KMS-11 (cell line): ENCODE results near the gene LRRC75A.

Source experiments
- H2AFZ ChIP-seq: fragments of 200-600 bp; sonication (generic); 2 replicates; pipeline ENCODE4 v1.6.1; 2016; ENCODE audit warnings: antibody characterized with exemption, mixed run types, low read depth
- H3K27ac ChIP-seq: fragments of 200-600 bp; sonication (generic); 2 replicates; pipeline ENCODE4 v1.6.1; 2016; ENCODE audit warnings: mild to moderate bottlenecking, mixed run types
- H3K27me3 ChIP-seq: fragments of 200-600 bp; sonication (generic); 2 replicates; pipeline ENCODE4 v1.6.1; 2017; ENCODE audit warnings: mild to moderate bottlenecking, low read depth, mixed run types, moderate library complexity; ENCODE audit not compliant: insufficient read depth
- H3K36me3 ChIP-seq: fragments of 200-600 bp; sonication (generic); 2 replicates; pipeline ENCODE4 v1.6.1; 2017; ENCODE audit warnings: mild to moderate bottlenecking, mixed run types; ENCODE audit not compliant: insufficient read depth
- H3K4me1 ChIP-seq: fragments of 200-600 bp; sonication (generic); 2 replicates; pipeline ENCODE4 v1.6.1; 2016; ENCODE audit warnings: mild to moderate bottlenecking, low read depth, mixed run types; ENCODE audit not compliant: poor library complexity, severe bottlenecking
- H3K4me2 ChIP-seq: fragments of 200-600 bp; sonication (generic); 2 replicates; pipeline ENCODE4 v1.7.0; 2016; ENCODE audit warnings: mild to moderate bottlenecking, mixed run types
- H3K4me3 ChIP-seq: fragments of 200-600 bp; sonication (generic); IDR thresholded peaks from 2 replicates; pipeline ENCODE4 v1.6.1; 2017; ENCODE audit warnings: low read depth, low read length, mixed read lengths; ENCODE audit not compliant: insufficient read depth
- H3K79me2 ChIP-seq: fragments of 200-600 bp; sonication (generic); 2 replicates; pipeline ENCODE4 v1.6.1; 2016; ENCODE audit warnings: low read depth, mixed run types; ENCODE audit not compliant: insufficient read depth
- H3K9ac ChIP-seq: fragments of 200-600 bp; sonication (generic); 2 replicates; pipeline ENCODE4 v1.6.1; 2016; ENCODE audit warnings: mild to moderate bottlenecking, mixed run types
- H4K20me1 ChIP-seq: fragments of 200-600 bp; sonication (generic); 2 replicates; pipeline ENCODE4 v1.6.1; 2016; ENCODE audit warnings: mild to moderate bottlenecking, mixed run types; ENCODE audit not compliant: insufficient read depth
- TF ChIP-seq, protein P1 (sequence below): fragments of 200-600 bp; sonication (generic); conservative IDR thresholded peaks from 2 replicates; pipeline ENCODE4 v1.6.1; 2017; ENCODE audit warnings: low read depth, mild to moderate bottlenecking, antibody characterized with exemption, low read length, moderate library complexity, mixed read lengths

The LRRC75A gene

DNA sequence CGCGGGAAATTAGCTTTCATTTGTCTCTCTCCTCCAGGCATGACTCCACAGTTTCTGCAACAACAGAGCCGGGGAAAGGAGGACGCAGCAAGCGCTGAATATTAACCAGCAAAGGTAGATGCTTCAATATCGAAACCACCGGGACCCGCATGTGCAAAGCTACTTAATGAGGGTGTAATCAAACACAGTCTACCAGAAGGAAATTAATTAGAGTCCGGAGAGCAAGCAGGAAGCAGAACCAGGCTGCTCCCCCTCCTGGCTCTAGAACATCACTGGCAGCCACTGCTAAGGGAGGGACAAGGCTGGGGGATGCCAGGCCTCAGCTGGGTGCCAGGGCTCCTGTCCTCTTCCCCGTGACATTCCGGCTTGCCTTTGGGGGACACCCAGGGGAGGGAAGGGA lies 21.7 kb downstream of the LRRC75A start:
- TF ChIP-seq, protein P1, sequence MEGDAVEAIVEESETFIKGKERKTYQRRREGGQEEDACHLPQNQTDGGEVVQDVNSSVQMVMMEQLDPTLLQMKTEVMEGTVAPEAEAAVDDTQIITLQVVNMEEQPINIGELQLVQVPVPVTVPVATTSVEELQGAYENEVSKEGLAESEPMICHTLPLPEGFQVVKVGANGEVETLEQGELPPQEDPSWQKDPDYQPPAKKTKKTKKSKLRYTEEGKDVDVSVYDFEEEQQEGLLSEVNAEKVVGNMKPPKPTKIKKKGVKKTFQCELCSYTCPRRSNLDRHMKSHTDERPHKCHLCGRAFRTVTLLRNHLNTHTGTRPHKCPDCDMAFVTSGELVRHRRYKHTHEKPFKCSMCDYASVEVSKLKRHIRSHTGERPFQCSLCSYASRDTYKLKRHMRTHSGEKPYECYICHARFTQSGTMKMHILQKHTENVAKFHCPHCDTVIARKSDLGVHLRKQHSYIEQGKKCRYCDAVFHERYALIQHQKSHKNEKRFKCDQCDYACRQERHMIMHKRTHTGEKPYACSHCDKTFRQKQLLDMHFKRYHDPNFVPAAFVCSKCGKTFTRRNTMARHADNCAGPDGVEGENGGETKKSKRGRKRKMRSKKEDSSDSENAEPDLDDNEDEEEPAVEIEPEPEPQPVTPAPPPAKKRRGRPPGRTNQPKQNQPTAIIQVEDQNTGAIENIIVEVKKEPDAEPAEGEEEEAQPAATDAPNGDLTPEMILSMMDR: no peak
- Histone ChIP-seq H3K4me3 (no peak overlapping the region), H3K36me3 (no peaks in the 10 kb centered on the region), H3K4me1 (no peaks in the 10 kb centered on the region), H3K27me3 (no peaks in the 10 kb centered on the region), H3K9ac (no peak overlapping the region), H3K79me2 (no peaks in the 10 kb centered on the region), H3K4me2 (no peak overlapping the region), H3K27ac (no peak overlapping the region), H4K20me1 (no peaks in the 10 kb centered on the region), H2AFZ (no peak overlapping the region)

DNA sequence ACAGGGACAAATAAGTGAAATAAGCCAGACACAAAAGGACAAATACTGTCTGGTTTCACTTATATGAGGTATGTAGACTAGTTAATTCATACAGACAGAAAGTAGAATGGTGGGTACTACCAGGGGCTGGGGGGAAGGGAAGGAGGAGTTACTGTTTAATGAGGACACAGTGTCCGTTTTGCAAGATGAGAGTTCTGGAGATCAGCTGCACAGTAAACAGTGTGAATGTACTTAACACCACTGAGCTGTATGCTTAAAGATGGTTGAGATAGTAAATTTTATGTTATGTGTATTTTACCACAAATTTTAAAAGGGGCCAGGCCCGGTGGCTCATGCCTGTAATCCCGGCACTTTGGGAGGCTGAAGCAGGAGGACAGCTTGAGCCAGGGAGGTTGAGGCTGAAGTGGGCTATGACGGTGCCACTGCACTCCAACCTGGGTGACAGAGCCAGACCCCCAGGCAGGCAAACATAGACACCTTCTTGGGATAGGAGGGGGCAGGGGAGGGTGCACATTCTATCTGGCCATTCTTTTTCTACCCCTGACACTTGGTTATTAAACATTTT lies 23.5 kb downstream of the LRRC75A start:
- TF ChIP-seq, protein P1: no peak
- Histone ChIP-seq H3K9ac (no peak overlapping the region), H2AFZ (no peak overlapping the region), H3K27me3 (no peaks in the 10 kb centered on the region), H3K79me2 (no peaks in the 10 kb centered on the region), H3K4me3 (no peak overlapping the region), H4K20me1 (no peaks in the 10 kb centered on the region), H3K4me2 (no peak overlapping the region), H3K36me3 (no peaks in the 10 kb centered on the region), H3K4me1 (no peaks in the 10 kb centered on the region), H3K27ac (no peak overlapping the region)

DNA sequence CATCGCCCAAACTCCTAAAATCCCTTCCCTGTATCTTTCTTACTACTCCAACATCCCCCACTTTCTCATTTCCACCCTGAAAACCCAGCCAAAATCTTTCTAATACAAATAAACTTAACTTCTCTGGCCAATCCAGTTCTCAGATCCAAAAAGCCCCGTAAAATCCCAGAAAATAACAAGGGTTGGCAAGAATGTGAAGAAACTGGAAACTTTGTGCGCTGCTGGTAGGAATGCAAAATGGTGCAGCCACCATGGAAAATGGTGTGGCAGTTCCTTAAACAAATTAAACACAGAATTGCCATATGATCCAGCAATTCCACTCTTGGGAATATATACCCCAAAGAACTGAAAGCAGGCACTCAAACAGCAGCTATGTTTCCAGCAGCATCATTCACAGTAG lies 24.1 kb downstream of the LRRC75A start:
- H3K79me2 ChIP-seq: no peaks in the 10 kb centered on the region
- no peak overlapping the region for H3K27ac ChIP-seq
- no peaks in the 10 kb centered on the region for H4K20me1 ChIP-seq

DNA sequence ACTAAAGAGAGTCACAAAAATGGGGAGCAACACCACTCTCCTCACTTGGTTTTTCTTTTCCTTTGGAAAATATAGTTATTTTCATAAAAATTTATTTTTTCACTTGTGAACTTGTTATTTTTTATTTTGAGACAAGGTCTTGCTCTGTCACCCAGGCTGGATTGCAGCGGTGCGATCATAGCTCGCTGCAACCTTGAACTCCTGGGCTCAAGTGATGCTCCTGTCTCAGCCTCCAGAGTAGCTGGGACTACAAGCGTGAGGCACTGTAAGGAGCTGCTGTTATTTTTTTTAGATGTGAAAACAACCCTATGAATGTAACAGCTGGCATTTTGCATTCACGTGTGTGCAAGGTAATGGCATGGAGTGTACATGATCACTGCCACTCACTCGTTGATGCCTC lies 24.9 kb downstream of the LRRC75A start:
- no peaks in the 10 kb centered on the region for H3K36me3 ChIP-seq
- TF ChIP-seq, protein P1: no peak
- H4K20me1 ChIP-seq: no peaks in the 10 kb centered on the region
- H3K4me3 ChIP-seq: no peak overlapping the region
- H3K4me2 ChIP-seq: no peak overlapping the region
- H3K27ac ChIP-seq: no peak overlapping the region
- H3K4me1 ChIP-seq: no peaks in the 10 kb centered on the region
- no peaks in the 10 kb centered on the region for H3K79me2 ChIP-seq
- H3K27me3 ChIP-seq: no peaks in the 10 kb centered on the region
- no peak overlapping the region for H3K9ac ChIP-seq
- no peak overlapping the region for H2AFZ ChIP-seq

More for the DNA sequence above, 24.1 kb downstream of the LRRC75A start:
- H3K9ac ChIP-seq: no peak overlapping the region
- no peaks in the 10 kb centered on the region for H3K4me1 ChIP-seq
- H3K36me3 ChIP-seq: no peaks in the 10 kb centered on the region
- no peak overlapping the region for H3K4me2 ChIP-seq
- no peaks in the 10 kb centered on the region for H3K27me3 ChIP-seq
- H3K4me3 ChIP-seq: no peak overlapping the region
- no peak overlapping the region for H2AFZ ChIP-seq
- TF ChIP-seq, protein P1: no peak

DNA sequence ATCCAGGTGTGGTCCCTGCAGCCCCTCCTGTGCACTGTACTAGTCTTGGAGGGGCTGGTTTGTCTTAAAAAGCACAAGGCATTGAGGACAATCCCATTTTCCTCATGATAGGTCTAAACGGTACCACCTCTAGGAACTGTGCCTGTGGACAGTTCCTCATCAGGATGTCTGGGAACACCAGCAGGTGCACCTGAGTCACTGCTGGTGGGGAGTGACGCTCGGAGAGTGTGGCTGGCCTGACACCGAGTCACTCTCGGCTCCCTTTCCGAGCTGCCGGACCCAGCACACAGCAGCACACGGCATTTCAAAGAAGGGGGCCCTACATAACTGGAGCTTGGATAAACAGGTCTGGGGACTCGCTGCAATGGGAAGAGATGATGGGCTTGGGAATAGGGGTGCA lies 25.6 kb downstream of the LRRC75A start:
- Histone ChIP-seq H2AFZ (no peak overlapping the region), H3K9ac (no peak overlapping the region), H3K79me2 (no peaks in the 10 kb centered on the region), H3K36me3 (no peaks in the 10 kb centered on the region), H3K27ac (no peak overlapping the region), H3K4me1 (no peaks in the 10 kb centered on the region), H4K20me1 (no peaks in the 10 kb centered on the region), H3K4me2 (no peak overlapping the region), H3K27me3 (no peaks in the 10 kb centered on the region), H3K4me3 (no peak overlapping the region)
- TF ChIP-seq, protein P1: no peak
